ENCODE results near the gene FBXL17.

Gene FBXL17

GRCh38 chr5:108320231-108320630, 61.7 kb downstream of the FBXL17 start:
- H3K36me3 ChIP-seq (ENCODE audit: control insufficient read depth in 2 of 2, insufficient read depth in 1 of 2, low read length in 2 of 2), result no peaks in the 10 kb centered on the region
- H3K4me1 ChIP-seq (ENCODE audit: control insufficient read depth, insufficient read depth, low read length), result no peaks in the 10 kb centered on the region
- POLR2A ChIA-PET, result no interaction called here
- H3K9me3 ChIP-seq (ENCODE audit: control insufficient read depth, insufficient read depth, low read depth, low read length), result no peaks in the 10 kb centered on the region
- H3K4me3 ChIP-seq (ENCODE audit: low read depth, low read length), result no peak overlapping the region
- CTCF ChIA-PET, result interaction anchor here (0.7 kb wide), 1 partner anchor 8 kb away, joined by 3 read pairs; no protein-coding TSS in a partner anchor
- H3K27ac ChIP-seq (ENCODE audit: extremely low read depth, low read depth, low read length), result no peak overlapping the region
- TF ChIP-seq ZNF558 (tag by site-specific recombination; IDR thresholded peaks at IDR 0.05) (no peak), ZBTB10 (tag by site-specific recombination; IDR thresholded peaks at IDR 0.05) (no peak), ZNF266 (tag by site-specific recombination; IDR thresholded peaks at IDR 0.05; ENCODE audit: low read depth) (no peak), ZNF510 (tag by site-specific recombination; IDR thresholded peaks at IDR 0.05; ENCODE audit: insufficient replicate concordance) (no peak), ZNF529 (tag by site-specific recombination; IDR thresholded peaks at IDR 0.05; ENCODE audit: insufficient replicate concordance) (no peak), ZNF777 (tag by site-specific recombination; IDR thresholded peaks at IDR 0.05; ENCODE audit: borderline replicate concordance) (no peak), ZBTB49 (tag by site-specific recombination; IDR thresholded peaks at IDR 0.05; ENCODE audit: low read depth) (no peak), YY1 (tag by site-specific recombination; IDR thresholded peaks at IDR 0.05) (no peak), ZNF555 (tag by site-specific recombination; conservative IDR thresholded peaks at IDR 0.05) (no peak), ZBTB11 (tag by site-specific recombination; conservative IDR thresholded peaks at IDR 0.05; ENCODE audit: low read depth) (no peak), ZNF660 (tag by site-specific recombination; IDR thresholded peaks at IDR 0.05) (no peak), ZNF146 (tag by site-specific recombination; IDR thresholded peaks at IDR 0.05) (no peak), ZNF639 (tag by site-specific recombination; IDR thresholded peaks at IDR 0.05) (no peak)

- no peak overlapping the region for H3K27ac ChIP-seq (ENCODE audit: extremely low read depth, low read depth, low read length)
- TF ChIP-seq ZBTB1 (tag by site-specific recombination; IDR thresholded peaks at IDR 0.05) (no peak), ZNF211 (tag by site-specific recombination; IDR thresholded peaks at IDR 0.05; ENCODE audit: low read depth) (no peak), ELK4 (IDR thresholded peaks at IDR 0.05; ENCODE audit: borderline replicate concordance, low read depth, low read length) (no peak), ZNF433 (tag by site-specific recombination; IDR thresholded peaks at IDR 0.05; ENCODE audit: low read depth) (no peak), ZNF391 (tag by site-specific recombination; IDR thresholded peaks at IDR 0.05; ENCODE audit: borderline replicate concordance, low read depth) (no peak), ATF2 (tag by site-specific recombination; IDR thresholded peaks at IDR 0.05; ENCODE audit: low read depth) (no peak)
- CTCF ChIA-PET, result no interaction called here
- H3K4me3 ChIP-seq (ENCODE audit: low read depth, low read length), result no peak overlapping the region
- POLR2A ChIA-PET, result no interaction called here
- H3K9me3 ChIP-seq (ENCODE audit: control insufficient read depth, insufficient read depth, low read depth, low read length), result no peaks in the 10 kb centered on the region
- no peaks in the 10 kb centered on the region for H3K4me1 ChIP-seq (ENCODE audit: control insufficient read depth, insufficient read depth, low read length)
- no peaks in the 10 kb centered on the region for H3K36me3 ChIP-seq (ENCODE audit: control insufficient read depth in 2 of 2, insufficient read depth in 1 of 2, low read length in 2 of 2)
Measured at GRCh38 chr5:108315829-108316228, 66.1 kb downstream of the FBXL17 start.
